Measurements from ENCODE around the gene SLC15A3. TPM values are rescaled to one million over a fixed set of nuclear protein-coding genes. Genes with fewer than 3 reads are reported as not detected.

SLC15A3 gene
- total and polyA plus RNA-seq, 5 donors from 2014 or later: 0.43 to 1.0 TPM; not detected in 3

DNA sequence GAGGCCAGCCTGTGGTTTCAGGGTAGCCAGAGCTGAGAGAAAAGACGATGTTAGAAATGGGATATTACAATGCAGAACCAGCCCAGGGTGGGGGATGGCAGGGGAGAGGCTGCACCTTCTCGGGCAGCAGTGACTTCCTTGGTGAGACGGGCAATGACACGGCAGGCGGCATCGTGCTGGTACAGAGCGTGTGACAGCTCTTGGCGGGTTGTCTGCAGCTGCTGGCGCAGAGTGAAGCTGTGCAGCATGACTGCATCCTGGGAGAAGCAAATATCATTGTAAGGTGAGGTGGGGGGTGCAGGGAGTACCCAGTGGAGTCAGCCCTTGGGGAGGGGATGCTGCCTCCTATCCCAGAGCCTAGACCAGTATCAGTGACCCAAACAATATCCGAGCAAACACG is 49.4 kb downstream of the SLC15A3 start:
- peaks cover 22 to 45% (median 32%) of the 10 kb centered on the region in 4 donors for H3K4me1 Mint-ChIP-seq
- peaks cover 0 to 2% (median 0%) of the 10 kb centered on the region in 7 donors for H3K9me3 Mint-ChIP-seq
- DNase-seq: no peak
- H3K9me3 ChIP-seq (ENCODE audit: control insufficient read depth in 2 of 2, low read length in 2 of 2): no peaks in the 10 kb centered on the region
- H3K4me1 ChIP-seq (ENCODE audit: control insufficient read depth, insufficient read depth, low read length, poor library complexity, severe bottlenecking): peaks cover 32% of the 10 kb centered on the region
- no peak overlapping the region for H3K27ac ChIP-seq (ENCODE audit: insufficient read depth, low read length, poor library complexity, severe bottlenecking)
- H3K27me3 ChIP-seq (ENCODE audit: control insufficient read depth, insufficient read depth, low read length): no peaks in the 10 kb centered on the region
- no peak for ATAC-seq (ENCODE audit: low read depth in 2 of 2)
- peak overlapping the region in 2 of 3 donors; percentile 59 to 71 for H3K27ac Mint-ChIP-seq
- peaks cover 29% of the 10 kb centered on the region for H3K36me3 Mint-ChIP-seq
- H3K36me3 ChIP-seq (ENCODE audit: control insufficient read depth, insufficient read depth, low read length): peaks cover 58% of the 10 kb centered on the region
- H3K27me3 Mint-ChIP-seq: no peaks in the 10 kb centered on the region
- peak overlapping the region in 1 of 4 donors; percentile 22 for H3K4me3 Mint-ChIP-seq
- H3K4me3 ChIP-seq (ENCODE audit: low read depth, low read length): no peak overlapping the region

DNA sequence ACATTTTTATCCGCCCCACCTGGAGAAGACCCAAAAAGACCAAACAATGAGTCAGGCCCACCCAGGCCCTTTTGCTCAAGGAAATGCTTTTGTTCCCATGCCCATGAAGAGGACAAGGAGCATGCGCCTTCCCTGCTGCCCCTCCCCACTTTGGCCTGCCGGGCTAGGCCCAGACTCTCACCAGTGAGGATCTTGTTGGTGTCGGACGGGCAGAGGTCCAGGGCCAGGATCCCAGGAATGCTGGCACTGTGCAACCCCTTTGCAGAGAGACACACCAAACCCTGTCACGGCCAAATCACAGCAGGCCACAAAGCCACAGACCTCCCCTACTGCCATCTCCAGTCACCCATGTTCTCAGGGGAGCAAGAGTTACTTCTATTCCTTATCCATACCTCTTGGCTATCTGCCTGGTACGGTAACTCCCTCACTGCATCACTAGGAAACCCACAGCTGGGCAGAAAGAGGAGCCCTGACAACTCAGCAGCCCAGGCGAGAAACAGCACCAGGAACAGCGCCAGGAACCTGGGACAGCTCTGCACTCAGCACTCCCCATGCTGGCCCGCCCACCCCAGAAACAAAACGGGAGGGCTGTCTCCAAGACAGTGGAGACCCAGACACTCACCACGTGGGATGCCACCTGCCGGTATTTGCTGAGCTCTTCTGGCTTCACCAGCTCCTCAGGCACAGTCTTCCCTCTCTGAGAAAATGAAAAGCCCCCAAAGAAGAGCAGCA is 51.1 kb downstream of the SLC15A3 start:
- Mint-ChIP-seq H3K27ac (no peak overlapping the region), H3K4me3 (no peak overlapping the region)
- no peak overlapping the region for H3K4me3 ChIP-seq (ENCODE audit: low read depth, low read length)

GRCh38 chr11:60899977-60900376 is 52.0 kb downstream of the SLC15A3 start:
- peaks cover 9% of the 10 kb centered on the region for H3K4me1 ChIP-seq (ENCODE audit: control insufficient read depth, insufficient read depth, low read length, poor library complexity, severe bottlenecking)
- H3K27me3 Mint-ChIP-seq: no peaks in the 10 kb centered on the region
- DNase-seq: no peak
- H3K9me3 Mint-ChIP-seq: no peaks in the 10 kb centered on the region
- no peak for ATAC-seq (ENCODE audit: low read depth in 2 of 2)
- peaks cover 10 to 23% (median 17%) of the 10 kb centered on the region in 4 donors for H3K4me1 Mint-ChIP-seq
- H3K27ac Mint-ChIP-seq: no peak overlapping the region
- no peak overlapping the region for H3K27ac ChIP-seq (ENCODE audit: insufficient read depth, low read length, poor library complexity, severe bottlenecking)
- H3K4me3 Mint-ChIP-seq: peak overlapping the region in 2 of 4 donors; percentile 32 to 79
- H3K36me3 ChIP-seq (ENCODE audit: control insufficient read depth, insufficient read depth, low read length): peaks cover 85% of the 10 kb centered on the region
- H3K4me3 ChIP-seq (ENCODE audit: low read depth, low read length): no peak overlapping the region
- H3K9me3 ChIP-seq (ENCODE audit: control insufficient read depth in 2 of 2, low read length in 2 of 2): no peaks in the 10 kb centered on the region
- H3K27me3 ChIP-seq (ENCODE audit: control insufficient read depth, insufficient read depth, low read length): no peaks in the 10 kb centered on the region
- peaks cover 48% of the 10 kb centered on the region for H3K36me3 Mint-ChIP-seq

More for the DNA sequence above, 51.1 kb downstream of the SLC15A3 start:
- H3K4me1 ChIP-seq (ENCODE audit: control insufficient read depth, insufficient read depth, low read length, poor library complexity, severe bottlenecking): peaks cover 17% of the 10 kb centered on the region
- Mint-ChIP-seq H3K9me3 (no peaks in the 10 kb centered on the region), H3K36me3 (peaks cover 40% of the 10 kb centered on the region), H3K4me1 (peaks cover 18 to 32% (median 24%) of the 10 kb centered on the region in 4 donors), H3K27me3 (no peaks in the 10 kb centered on the region)
- no peak overlapping the region for H3K27ac ChIP-seq (ENCODE audit: insufficient read depth, low read length, poor library complexity, severe bottlenecking)
- peaks cover 76% of the 10 kb centered on the region for H3K36me3 ChIP-seq (ENCODE audit: control insufficient read depth, insufficient read depth, low read length)
- H3K9me3 ChIP-seq (ENCODE audit: control insufficient read depth in 2 of 2, low read length in 2 of 2): no peaks in the 10 kb centered on the region
- no peak for DNase-seq
- ATAC-seq (ENCODE audit: low read depth in 2 of 2): no peak
- no peaks in the 10 kb centered on the region for H3K27me3 ChIP-seq (ENCODE audit: control insufficient read depth, insufficient read depth, low read length)

DNA sequence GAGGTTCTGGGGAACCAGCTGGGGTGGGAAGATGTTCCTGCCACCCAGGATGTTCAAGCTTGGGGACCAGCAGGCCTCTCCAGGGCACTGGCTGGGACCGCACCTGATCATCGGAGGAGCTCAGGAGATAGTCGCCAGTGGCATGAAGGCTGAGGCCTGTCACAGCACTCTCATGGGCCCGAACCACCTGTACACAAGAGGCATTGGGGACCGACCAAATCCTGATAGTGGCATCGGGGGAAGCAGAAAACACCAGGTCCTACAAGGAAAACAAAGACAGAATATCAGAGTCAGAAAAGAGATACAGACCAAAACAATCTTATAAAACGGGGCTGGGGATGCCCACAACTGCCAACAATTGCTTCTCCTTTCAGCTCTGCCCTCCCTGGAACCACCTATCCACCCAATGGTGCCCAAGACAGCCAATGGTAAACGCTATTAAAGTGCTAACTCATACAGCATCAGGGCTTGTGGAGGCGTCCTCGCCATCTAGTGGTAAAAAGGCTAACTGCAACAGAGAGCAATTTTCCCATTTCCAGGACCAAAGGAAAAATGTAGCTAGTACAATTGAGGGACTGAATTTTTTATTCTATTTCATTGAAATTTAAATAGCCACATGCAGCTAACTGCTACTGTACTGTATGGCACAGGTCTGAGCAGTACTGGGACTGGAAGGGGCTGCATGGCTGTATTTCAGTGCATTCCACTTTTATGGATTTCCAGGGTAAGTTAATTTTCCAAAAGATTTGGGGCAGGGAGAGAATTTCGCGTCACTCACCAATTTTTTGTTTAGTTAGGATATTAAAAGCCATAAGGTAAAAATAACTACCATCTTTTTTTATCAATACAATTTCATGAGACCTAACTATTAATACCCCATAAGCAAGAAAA is 52.7 kb downstream of the SLC15A3 start:
- no peaks in the 10 kb centered on the region for H3K9me3 ChIP-seq (ENCODE audit: control insufficient read depth in 2 of 2, low read length in 2 of 2)
- peaks cover 91% of the 10 kb centered on the region for H3K36me3 ChIP-seq (ENCODE audit: control insufficient read depth, insufficient read depth, low read length)
- H3K4me3 Mint-ChIP-seq: peak overlapping the region in 2 of 4 donors; percentile 33 to 79
- H3K4me1 ChIP-seq (ENCODE audit: control insufficient read depth, insufficient read depth, low read length, poor library complexity, severe bottlenecking): peaks cover 2% of the 10 kb centered on the region
- H3K36me3 Mint-ChIP-seq: peaks cover 51% of the 10 kb centered on the region
- H3K9me3 Mint-ChIP-seq: no peaks in the 10 kb centered on the region
- H3K27me3 Mint-ChIP-seq: no peaks in the 10 kb centered on the region
- H3K4me1 Mint-ChIP-seq: peaks cover 10 to 17% (median 13%) of the 10 kb centered on the region in 4 donors
- no peak overlapping the region for H3K27ac ChIP-seq (ENCODE audit: insufficient read depth, low read length, poor library complexity, severe bottlenecking)
- peak; percentile 73 to 75 for ATAC-seq (ENCODE audit: low read depth in 2 of 2)
- H3K27ac Mint-ChIP-seq: no peak overlapping the region
- H3K4me3 ChIP-seq (ENCODE audit: low read depth, low read length): no peak overlapping the region
- no peaks in the 10 kb centered on the region for H3K27me3 ChIP-seq (ENCODE audit: control insufficient read depth, insufficient read depth, low read length)
- peak in 2 of 3 donors; percentile 45 to 56 for DNase-seq

- H3K4me3 ChIP-seq (ENCODE audit: low read depth, low read length): no peak overlapping the region
- Mint-ChIP-seq H3K27ac (peak overlapping the region in 1 of 3 donors; percentile 74), H3K27me3 (no peaks in the 10 kb centered on the region), H3K9me3 (no peaks in the 10 kb centered on the region), H3K4me3 (no peak overlapping the region), H3K36me3 (peaks cover 56% of the 10 kb centered on the region), H3K4me1 (peaks cover 2 to 10% (median 6%) of the 10 kb centered on the region in 4 donors)
- ATAC-seq (ENCODE audit: low read depth in 2 of 2): no peak
- no peaks in the 10 kb centered on the region for H3K4me1 ChIP-seq (ENCODE audit: control insufficient read depth, insufficient read depth, low read length, poor library complexity, severe bottlenecking)
- H3K36me3 ChIP-seq (ENCODE audit: control insufficient read depth, insufficient read depth, low read length): peaks cover 90% of the 10 kb centered on the region
- no peaks in the 10 kb centered on the region for H3K27me3 ChIP-seq (ENCODE audit: control insufficient read depth, insufficient read depth, low read length)
- H3K9me3 ChIP-seq (ENCODE audit: control insufficient read depth in 2 of 2, low read length in 2 of 2): no peaks in the 10 kb centered on the region
- no peak for DNase-seq
- H3K27ac ChIP-seq (ENCODE audit: insufficient read depth, low read length, poor library complexity, severe bottlenecking): no peak overlapping the region
Measured at GRCh38 chr11:60897496-60897895, 54.5 kb downstream of the SLC15A3 start.

- Histone ChIP-seq H3K4me3 (ENCODE audit: low read depth, low read length) (no peak overlapping the region), H3K36me3 (ENCODE audit: control insufficient read depth, insufficient read depth, low read length) (peaks cover 83% of the 10 kb centered on the region), H3K27ac (ENCODE audit: insufficient read depth, low read length, poor library complexity, severe bottlenecking) (no peak overlapping the region), H3K4me1 (ENCODE audit: control insufficient read depth, insufficient read depth, low read length, poor library complexity, severe bottlenecking) (no peaks in the 10 kb centered on the region), H3K27me3 (ENCODE audit: control insufficient read depth, insufficient read depth, low read length) (no peaks in the 10 kb centered on the region), H3K9me3 (ENCODE audit: control insufficient read depth in 2 of 2, low read length in 2 of 2) (no peaks in the 10 kb centered on the region)
- Mint-ChIP-seq H3K36me3 (peaks cover 50% of the 10 kb centered on the region), H3K27me3 (no peaks in the 10 kb centered on the region), H3K4me1 (peaks cover 0 to 10% (median 3%) of the 10 kb centered on the region in 4 donors), H3K27ac (no peak overlapping the region), H3K9me3 (no peaks in the 10 kb centered on the region), H3K4me3 (no peak overlapping the region)
- DNase-seq: no peak
- ATAC-seq (ENCODE audit: low read depth in 2 of 2): no peak
Measured at GRCh38 chr11:60895687-60896086, 56.3 kb downstream of the SLC15A3 start.

GRCh38 chr11:60891103-60891741 is 60.8 kb downstream of the SLC15A3 start:
- Mint-ChIP-seq H3K36me3 (peaks cover 42% of the 10 kb centered on the region), H3K9me3 (no peaks in the 10 kb centered on the region), H3K4me3 (no peak overlapping the region), H3K27me3 (no peaks in the 10 kb centered on the region), H3K4me1 (peaks cover 0 to 13% (median 4%) of the 10 kb centered on the region in 4 donors), H3K27ac (no peak overlapping the region)
- DNase-seq (no peak), ATAC-seq (ENCODE audit: low read depth in 2 of 2) (no peak)
- H3K27ac ChIP-seq (ENCODE audit: insufficient read depth, low read length, poor library complexity, severe bottlenecking): no peak overlapping the region
- H3K27me3 ChIP-seq (ENCODE audit: control insufficient read depth, insufficient read depth, low read length): no peaks in the 10 kb centered on the region
- no peaks in the 10 kb centered on the region for H3K4me1 ChIP-seq (ENCODE audit: control insufficient read depth, insufficient read depth, low read length, poor library complexity, severe bottlenecking)
- no peaks in the 10 kb centered on the region for H3K9me3 ChIP-seq (ENCODE audit: control insufficient read depth in 2 of 2, low read length in 2 of 2)
- H3K4me3 ChIP-seq (ENCODE audit: low read depth, low read length): no peak overlapping the region
- H3K36me3 ChIP-seq (ENCODE audit: control insufficient read depth, insufficient read depth, low read length): peaks cover 54% of the 10 kb centered on the region
